ENCODE data around the gene PRAC2.

The PRAC2 gene

GRCh38 chr17:48734333-48735061 lies 11.5 kb downstream of the PRAC2 start:
- DNase-seq = no peak

- DNase-seq = no peak
These were observed 12.0 kb downstream of the PRAC2 start for GRCh38 chr17:48735062-48735351.

DNA sequence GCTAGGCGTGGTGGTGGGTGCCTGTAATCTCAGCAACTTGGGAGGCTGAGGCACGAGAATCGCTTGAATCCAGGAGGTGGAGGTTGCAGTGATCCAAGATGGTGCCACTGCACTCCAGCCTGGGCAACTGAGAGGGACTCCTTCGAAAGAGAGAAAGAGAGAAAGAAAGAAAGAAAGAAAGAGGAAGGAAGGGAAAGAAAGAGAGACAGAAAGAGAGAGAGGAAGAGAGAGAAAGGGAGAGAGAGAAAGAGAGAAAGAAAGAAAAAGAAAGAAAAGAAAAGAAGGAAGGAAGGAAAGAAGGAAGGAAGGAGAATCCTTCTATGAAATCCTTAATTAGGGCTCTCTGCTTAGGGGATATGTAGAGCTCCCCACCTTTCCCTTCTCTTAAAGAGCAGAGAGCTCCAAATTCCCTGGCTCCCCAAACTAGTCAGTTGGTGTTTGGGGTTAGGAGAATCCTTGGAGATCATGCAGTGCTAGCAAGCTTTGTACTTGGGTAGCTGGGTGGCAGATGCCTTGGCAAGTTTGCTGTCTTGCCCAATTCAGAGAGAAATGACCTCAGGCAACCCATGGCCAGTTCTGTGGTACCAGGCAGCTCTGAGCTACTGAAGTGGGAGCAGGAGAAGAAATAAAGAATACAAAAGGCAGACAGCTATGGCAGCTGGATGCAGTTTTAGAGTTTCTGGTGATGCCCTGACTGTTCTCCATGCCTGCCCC lies 14.5 kb downstream of the PRAC2 start:
- no peak for DNase-seq

DNA sequence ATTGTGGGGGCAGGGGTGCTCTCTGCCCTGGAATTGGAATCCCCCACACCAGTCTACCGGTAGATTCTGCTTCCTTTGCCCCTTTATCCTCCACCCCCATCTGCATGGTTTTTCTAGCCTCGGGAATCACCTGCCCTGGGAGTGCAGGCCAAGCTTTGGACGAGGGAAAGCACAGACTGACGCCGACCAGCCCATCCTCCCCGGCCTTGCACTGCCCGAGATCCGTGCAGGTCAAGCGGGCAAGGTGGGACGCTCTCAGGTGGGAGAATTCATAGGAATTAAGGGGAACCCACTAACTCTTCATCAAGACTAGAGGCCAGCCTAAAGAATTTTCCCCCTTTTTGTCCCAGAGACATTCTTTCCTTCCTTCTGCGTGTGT lies 15.4 kb downstream of the PRAC2 start:
- DNase-seq = no peak

DNA sequence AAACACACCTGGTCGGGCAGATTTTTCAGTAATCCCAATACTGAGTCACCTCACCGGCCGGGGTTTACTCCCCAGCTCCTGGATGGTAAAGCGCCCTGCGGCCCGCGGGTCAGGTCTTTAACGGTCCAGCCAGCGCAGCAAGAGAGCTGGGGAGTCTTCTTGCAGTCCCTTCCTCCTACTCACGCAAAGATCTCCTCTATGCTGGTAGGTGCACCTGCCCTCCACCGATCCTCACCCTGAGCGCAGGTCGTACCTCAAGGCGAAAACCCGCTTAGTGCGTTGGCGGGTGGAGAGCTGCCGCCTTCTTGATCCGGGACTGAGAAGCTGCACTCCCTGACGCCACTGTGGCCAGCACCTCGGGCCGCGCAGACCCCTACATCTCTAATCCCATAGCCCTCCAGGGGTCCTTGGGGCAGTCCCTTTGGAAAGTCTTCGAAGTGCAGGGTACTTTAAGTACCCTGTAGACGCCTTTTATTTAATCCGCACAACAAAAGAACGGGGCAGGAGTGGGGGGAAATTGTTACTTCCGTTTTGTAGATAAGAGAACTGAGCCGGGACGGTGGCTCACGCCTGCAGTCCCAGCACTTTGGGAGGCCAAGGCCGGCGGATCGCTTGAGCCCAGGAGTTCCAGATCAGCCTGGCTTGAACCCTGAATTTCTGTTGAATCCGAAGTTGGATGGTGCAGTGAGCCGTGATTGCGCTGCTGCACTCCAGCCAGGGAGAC lies 16.0 kb downstream of the PRAC2 start:
- DNase-seq = no peak

GRCh38 chr17:48740537-48740936 lies 17.6 kb downstream of the PRAC2 start:
- no peak for DNase-seq

GRCh38 chr17:48745381-48746275 lies 22.6 kb downstream of the PRAC2 start:
- DNase-seq = no peak

GRCh38 chr17:48746916-48747444 lies 24.0 kb downstream of the PRAC2 start:
- no peak for DNase-seq

DNA sequence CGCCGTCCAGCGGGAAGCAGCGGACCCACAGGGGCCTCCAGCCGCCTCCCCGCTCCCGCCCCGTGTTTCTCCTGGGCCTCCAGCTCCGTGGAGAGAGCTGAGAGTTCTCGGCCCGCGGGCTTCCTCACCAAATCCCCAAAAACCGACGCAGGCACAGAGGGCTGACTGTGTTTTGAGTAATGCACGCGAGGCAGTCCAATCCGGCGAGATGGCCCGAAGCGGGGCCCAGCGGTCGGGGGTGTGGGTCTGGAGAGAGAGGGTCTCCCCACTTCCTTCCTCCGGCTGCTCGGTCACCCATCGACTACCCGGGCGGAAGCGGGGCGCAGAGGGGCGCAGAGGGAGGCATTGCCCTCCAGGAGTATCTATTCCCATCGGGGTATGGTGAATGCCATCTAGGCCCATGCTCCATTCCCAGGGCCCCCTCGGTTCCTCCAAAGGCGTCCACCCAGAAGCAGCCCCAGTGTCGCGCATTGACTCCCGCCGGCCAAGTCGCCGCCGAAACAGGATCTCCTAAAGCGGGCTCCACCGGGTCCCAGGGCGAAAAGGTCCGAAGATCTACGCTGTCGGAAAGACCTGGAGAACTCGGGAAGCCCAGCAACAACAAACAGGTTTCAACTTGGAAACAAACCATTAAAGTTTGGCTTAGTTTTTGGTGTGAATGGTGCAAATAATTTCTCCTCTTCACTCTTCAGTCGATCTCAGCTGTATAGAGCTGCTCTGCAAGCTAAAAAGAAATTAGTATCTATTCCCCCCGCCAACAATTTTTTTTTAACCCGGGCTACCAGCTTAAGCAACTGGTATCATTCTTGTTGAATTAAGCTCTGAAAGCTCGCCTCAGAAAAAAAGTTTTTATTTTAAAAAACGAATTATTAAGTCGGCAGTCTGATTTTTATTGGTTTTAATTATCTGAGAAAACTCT lies 24.7 kb downstream of the PRAC2 start:
- no peak for DNase-seq

DNA sequence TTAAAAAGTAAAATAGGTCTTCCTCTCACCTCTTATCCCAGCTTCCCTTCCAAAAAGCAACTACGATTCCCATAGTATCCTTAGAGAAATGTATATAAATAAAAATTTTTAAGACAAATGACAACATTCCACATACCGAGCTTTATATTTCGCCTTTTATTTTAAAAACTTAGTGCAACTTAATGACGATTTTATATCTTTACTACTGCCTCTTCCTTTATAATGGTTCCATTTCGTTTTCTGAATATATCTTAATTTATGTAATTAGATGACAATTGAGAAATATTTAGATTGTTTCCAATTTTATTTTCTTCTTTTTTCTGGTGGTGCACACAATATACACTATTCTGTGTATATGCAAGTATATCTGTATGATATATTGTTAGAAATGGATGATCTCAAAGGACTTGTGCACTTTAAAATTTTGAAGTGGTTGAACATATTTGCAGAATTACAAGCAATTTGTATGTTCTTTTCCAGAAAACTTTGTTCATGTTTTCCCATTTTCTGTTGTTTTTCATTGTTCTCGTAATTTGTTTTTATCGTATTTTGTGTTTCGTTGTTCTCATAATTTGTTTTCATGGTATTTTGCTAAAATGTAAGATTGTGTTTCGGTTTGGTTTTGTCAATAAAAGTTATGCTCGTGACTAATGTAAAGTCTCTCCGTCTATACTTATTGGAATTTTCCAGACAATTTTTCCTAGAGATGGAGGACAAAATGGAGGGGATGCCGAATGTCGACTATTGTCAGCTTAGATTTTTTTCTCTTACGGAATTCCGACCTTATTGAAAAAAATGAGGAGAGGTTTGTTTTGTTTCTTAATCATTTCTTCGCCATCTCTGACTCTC lies 26.0 kb downstream of the PRAC2 start:
- DNase-seq = no peak

DNA sequence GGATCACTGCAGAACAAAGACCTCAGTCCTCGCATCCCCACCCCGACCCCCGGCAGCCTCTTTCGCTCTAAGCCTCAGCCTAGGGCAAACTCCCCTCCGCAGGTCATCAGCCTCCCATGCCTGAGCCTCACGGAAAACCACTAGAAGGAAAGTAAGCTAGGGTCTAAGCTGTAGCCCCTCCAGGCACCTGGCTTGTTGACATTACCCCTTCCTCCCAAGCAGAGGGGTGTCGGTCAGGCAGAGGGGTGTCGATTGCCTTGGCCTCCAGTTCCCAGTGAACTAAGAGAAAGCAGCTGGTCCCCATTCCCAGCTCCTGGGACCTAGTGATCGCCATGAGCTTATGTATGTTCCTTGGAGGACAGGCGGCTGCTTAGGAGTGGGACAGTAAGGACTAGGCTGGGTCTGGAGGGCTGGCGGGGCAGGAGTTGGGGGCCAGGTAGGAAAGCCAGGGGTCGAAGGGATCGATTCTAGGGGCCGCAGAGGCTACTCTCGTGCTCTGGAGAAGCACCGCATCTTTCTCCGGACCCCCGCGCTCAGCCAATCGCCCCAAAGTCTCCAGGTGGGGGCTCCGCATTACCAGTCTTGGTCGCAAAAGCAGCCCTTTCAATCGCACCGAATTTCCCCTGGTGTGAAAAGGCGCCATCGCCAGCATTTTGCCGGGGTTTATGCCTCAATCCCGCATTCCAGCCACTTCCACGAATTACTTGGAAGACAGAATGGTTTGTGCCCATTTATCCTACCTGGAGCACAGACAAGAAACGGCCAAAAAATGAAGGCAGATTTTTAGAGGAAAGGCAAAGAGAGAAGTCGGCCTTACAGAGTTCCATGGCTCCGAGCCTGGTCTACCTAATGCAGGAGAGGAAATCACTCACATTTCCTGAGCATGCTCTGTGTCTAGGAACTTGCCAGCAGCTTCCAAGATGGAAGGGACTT lies 26.9 kb downstream of the PRAC2 start:
- DNase-seq = no peak

DNA sequence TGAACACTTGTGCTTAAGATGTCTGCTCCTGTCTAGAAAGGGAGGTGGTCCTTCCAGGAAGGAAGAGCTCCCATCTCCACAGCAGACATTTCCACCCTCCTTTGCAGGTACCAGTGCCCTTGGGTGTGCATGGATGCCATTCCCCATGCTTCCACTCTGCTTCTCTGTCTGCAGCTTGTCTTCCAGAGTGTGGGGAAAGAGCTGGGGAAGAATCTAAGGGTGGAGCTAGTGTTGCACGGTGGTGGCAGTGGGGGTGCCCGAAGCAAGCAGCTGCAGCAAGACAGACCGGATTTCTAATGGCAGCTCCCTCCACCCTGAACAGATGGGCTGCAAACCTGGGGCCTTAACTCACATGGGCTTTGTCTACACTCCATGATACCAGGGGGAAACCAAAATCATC lies 28.2 kb downstream of the PRAC2 start:
- no peak for DNase-seq

DNA sequence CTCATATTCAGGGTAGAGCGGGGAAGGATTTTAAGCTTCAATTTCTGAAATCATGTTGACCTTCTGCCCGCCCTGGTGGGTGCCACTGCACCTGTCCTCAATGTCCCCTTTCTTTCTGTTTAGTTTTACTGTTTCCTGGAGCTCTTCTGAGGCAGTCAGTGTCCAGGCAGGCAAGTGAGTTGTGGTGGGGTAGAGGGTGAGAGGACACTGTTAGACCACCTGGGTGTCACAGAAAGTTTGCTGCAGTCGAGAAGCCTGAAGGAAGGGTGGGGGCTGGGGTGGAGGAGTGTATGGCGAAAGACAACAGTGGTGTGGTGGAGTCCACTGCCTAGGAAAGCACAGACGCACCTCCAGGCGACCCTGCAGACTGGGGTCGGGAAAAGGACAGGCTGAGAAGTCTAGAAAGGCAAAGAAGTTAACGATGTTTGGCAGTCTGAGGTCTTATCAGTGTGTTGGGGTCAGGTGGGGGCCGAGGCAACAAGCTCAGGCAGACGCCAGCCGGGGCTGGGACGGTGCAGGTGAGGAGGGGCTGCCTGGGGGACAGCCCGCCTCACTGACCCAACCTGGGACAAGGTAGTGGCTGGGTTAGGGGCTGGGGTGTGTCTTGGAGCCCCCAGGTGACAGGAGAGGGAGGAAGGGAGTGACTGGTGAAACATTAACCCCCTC lies 28.9 kb downstream of the PRAC2 start:
- no peak for DNase-seq

GRCh38 chr17:48752399-48753288 lies 29.7 kb downstream of the PRAC2 start:
- DNase-seq = no peak

GRCh38 chr17:48753794-48754499 lies 31.0 kb downstream of the PRAC2 start:
- DNase-seq = no peak

- DNase-seq = no peak
These were observed 31.7 kb downstream of the PRAC2 start for GRCh38 chr17:48754500-48755261.

Data from CD4-positive, alpha-beta T cell treated with Interleukin-4 for 1 hour (primary cell).